ENCODE data around the gene YPEL5. TPM values are rescaled to one million over a fixed set of nuclear protein-coding genes. Genes with fewer than 3 reads are reported as not detected.

Gene YPEL5
- total RNA-seq, 1 donor from 2014 or later = 57.4 TPM

DNA sequence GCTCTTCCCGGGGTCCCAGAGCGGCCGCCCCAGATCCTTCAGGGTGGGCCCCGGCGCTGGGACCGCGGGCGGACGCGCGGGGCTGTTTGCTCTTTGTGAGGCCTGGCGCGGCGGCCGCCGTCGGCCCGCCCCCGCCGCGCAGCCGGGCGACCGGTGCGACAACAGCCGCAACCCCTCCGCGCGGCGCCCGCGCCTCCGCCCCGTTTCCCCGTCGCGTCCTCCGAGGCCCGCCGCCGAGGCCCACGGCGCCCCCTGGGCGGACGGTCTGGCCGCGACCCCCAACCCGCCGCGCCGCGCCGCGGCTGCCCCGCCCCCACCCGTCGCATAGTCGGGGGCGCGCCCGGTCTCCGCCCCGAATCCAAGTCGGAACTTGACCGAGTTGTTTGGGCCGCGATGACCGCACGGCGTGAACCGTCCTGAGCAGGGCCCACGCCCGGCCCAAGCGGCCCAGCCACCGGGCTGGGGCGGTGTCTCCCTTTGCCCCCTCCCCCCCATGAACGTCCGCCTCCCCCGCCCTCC lies 448 bp downstream of the YPEL5 start:
- POLR2A ChIA-PET = interaction anchor here (0.6 to 5.7 kb wide), 25 partner anchors 8 to 1893 kb away, joined by 3 to 59 read pairs (median 5); partner anchors contain the start of genes DPY30, EHD3 and LBH

DNA sequence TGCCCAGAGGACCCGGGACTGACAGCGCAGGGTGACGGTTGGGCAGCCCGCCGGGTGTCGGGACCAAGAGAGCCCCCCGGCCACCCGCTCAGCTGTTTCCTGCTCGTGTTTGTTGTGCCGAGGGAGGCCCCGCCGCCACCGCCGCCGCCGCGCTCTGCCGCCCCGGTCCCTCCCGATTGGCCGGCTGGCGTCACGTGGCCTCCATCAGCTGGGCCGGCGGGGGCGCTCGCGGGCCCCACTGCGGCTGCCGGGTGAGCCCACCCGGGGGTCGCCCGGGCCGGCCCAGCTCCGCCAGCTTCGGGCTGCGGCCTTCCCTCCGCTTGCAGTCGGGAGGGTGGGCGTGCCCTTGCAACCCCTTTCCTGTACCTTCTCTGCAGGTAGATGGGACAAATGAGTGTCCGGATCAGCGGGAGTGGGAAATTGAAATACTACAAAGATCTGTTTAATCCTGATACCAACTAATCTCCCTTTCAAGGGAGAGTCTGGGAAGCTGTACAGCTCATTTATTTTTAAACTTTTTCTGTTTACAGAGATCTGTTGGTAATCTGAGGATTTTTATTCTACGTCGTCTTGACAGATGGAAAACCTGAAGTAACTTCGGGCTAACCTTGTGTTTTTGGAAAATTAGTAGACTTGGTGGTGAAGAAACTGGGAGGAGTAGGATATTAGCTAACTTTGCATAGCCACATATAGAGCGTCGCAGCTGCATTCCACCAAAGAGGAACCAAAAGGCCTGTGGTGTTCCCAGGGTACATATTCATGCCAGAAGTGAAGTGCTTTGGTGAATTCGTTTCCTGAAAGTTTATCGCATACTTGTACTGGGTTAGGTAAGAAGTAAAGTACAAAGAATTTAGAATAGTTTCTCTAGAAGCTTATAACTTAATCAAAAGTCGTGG lies 1.2 kb downstream of the YPEL5 start:
- Mint-ChIP-seq H3K27ac (peak overlapping the region; percentile 80), H3K36me3 (ENCODE audit: low read depth) (peaks cover 37% of the 10 kb centered on the region), H3K9me3 (no peaks in the 10 kb centered on the region), H3K27me3 (no peaks in the 10 kb centered on the region), H3K4me3 (peak overlapping the region; percentile 81), H3K4me1 (peaks cover 58% of the 10 kb centered on the region)
- CTCF ChIA-PET = interaction anchor here (1.0 to 6.6 kb wide), 9 partner anchors 9 to 566 kb away, joined by 3 to 62 read pairs (median 5); no protein-coding TSS in a partner anchor
- TF ChIP-seq, protein P1, sequence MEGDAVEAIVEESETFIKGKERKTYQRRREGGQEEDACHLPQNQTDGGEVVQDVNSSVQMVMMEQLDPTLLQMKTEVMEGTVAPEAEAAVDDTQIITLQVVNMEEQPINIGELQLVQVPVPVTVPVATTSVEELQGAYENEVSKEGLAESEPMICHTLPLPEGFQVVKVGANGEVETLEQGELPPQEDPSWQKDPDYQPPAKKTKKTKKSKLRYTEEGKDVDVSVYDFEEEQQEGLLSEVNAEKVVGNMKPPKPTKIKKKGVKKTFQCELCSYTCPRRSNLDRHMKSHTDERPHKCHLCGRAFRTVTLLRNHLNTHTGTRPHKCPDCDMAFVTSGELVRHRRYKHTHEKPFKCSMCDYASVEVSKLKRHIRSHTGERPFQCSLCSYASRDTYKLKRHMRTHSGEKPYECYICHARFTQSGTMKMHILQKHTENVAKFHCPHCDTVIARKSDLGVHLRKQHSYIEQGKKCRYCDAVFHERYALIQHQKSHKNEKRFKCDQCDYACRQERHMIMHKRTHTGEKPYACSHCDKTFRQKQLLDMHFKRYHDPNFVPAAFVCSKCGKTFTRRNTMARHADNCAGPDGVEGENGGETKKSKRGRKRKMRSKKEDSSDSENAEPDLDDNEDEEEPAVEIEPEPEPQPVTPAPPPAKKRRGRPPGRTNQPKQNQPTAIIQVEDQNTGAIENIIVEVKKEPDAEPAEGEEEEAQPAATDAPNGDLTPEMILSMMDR (IDR thresholded peaks at IDR 0.05) = no peak
- POLR2A ChIA-PET = interaction anchor here (0.7 to 5.7 kb wide), 14 partner anchors 9 to 1813 kb away, joined by 3 to 59 read pairs (median 6); partner anchors contain the start of genes EHD3 and LBH
- ATAC-seq (ENCODE audit: low read depth) = peak; percentile 9
- intact Hi-C loops (cut with micrococcal nuclease) = loop anchor here (1.0 to 10.0 kb wide), 11 partner anchors 9 to 1915 kb away; partner anchors contain the start of genes FOSL2, GALNT14, LCLAT1 and MEMO1
- peak; percentile 85 for DNase-seq

More for the DNA sequence above, 448 bp downstream of the YPEL5 start:
- intact Hi-C loops (cut with micrococcal nuclease) = loop anchor here (1.0 to 10.0 kb wide), 11 partner anchors 8 to 1916 kb away; partner anchors contain the start of genes FOSL2, GALNT14, LCLAT1 and MEMO1
- TF ChIP-seq, protein P1 (IDR thresholded peaks at IDR 0.05) = no peak
- Mint-ChIP-seq H3K9me3 (no peaks in the 10 kb centered on the region), H3K27me3 (no peaks in the 10 kb centered on the region), H3K36me3 (ENCODE audit: low read depth) (peaks cover 31% of the 10 kb centered on the region), H3K4me1 (peaks cover 55% of the 10 kb centered on the region), H3K4me3 (peak overlapping the region; percentile 81), H3K27ac (peak overlapping the region; percentile 35)
- CTCF ChIA-PET = interaction anchor here (1.0 to 6.6 kb wide), 7 partner anchors 8 to 564 kb away, joined by 4 to 62 read pairs (median 6); no protein-coding TSS in a partner anchor
- ATAC-seq (ENCODE audit: low read depth) = no peak
- DNase-seq = no peak

DNA sequence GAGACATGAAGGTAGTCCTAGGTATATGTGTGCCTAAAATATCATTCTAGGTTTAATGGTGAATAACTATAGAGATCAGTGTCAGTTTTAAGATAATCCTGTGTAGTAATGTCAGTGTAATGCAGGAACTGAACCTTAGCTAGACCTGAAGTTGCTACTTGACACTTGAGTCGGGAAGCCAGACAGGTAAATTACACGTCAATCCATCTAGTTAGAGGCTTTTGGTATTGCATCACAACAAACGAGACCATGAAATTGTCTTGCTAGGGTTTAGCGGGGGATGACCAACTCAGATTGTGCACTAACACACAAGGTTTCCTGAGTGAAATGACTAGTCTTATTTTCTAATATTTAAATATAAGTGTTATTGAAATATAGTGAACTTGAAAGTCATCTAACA lies 2.0 kb downstream of the YPEL5 start:
- peak overlapping the region; percentile 80 for H3K27ac Mint-ChIP-seq
- TF ChIP-seq, protein P1 (IDR thresholded peaks at IDR 0.05) = no peak
- peak overlapping the region; percentile 81 for H3K4me3 Mint-ChIP-seq
- no peaks in the 10 kb centered on the region for H3K27me3 Mint-ChIP-seq
- ChIA-PET POLR2A (interaction anchor here (0.5 to 5.7 kb wide), 7 partner anchors 9 to 133 kb away, joined by 3 to 59 read pairs (median 17); partner anchors contain the start of gene LBH), CTCF (interaction anchor here (0.9 to 6.6 kb wide), 6 partner anchors 10 to 565 kb away, joined by 3 to 62 read pairs (median 6); no protein-coding TSS in a partner anchor)
- DNase-seq (no peak), ATAC-seq (ENCODE audit: low read depth) (no peak)
- intact Hi-C loops (cut with micrococcal nuclease) = loop anchor here (5.0 to 10.0 kb wide), 6 partner anchors 986 to 1863 kb away; partner anchors contain the start of genes FOSL2, GALNT14, MEMO1 and PPP1CB
- no peaks in the 10 kb centered on the region for H3K9me3 Mint-ChIP-seq
- peaks cover 45% of the 10 kb centered on the region for H3K36me3 Mint-ChIP-seq (ENCODE audit: low read depth)
- peaks cover 61% of the 10 kb centered on the region for H3K4me1 Mint-ChIP-seq

DNA sequence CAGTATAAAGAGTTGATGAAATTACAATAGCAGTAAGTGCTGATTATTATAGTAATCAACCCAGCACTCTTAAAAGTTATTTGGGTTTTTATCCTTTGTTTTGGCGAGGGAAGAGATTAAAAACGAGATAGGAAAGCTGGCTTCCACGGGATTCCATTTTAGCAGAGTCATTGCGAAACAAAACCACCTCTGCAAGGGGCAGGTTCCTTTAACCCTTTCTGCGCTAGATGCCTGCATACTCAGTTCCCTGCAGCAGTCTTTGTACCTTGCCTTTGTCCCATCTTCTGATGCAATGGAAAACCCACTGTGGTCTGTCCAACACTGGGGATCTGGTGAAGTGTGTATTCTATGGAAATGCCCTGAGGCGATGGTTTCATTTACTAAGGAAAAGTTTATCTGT lies 2.7 kb downstream of the YPEL5 start:
- Mint-ChIP-seq H3K4me3 (peak overlapping the region; percentile 58), H3K4me1 (peaks cover 65% of the 10 kb centered on the region), H3K27me3 (no peaks in the 10 kb centered on the region), H3K27ac (peak overlapping the region; percentile 76), H3K36me3 (ENCODE audit: low read depth) (peaks cover 50% of the 10 kb centered on the region), H3K9me3 (no peaks in the 10 kb centered on the region)
- TF ChIP-seq, protein P1 (IDR thresholded peaks at IDR 0.05) = no peak
- ATAC-seq (ENCODE audit: low read depth) (no peak), DNase-seq (no peak)
- ChIA-PET CTCF (interaction anchor here (0.9 to 6.6 kb wide), 6 partner anchors 11 to 564 kb away, joined by 3 to 62 read pairs (median 4); no protein-coding TSS in a partner anchor), POLR2A (interaction anchor here (0.7 to 5.7 kb wide), 2 partner anchors 9 to 179 kb away, joined by 5 to 34 read pairs; no protein-coding TSS in a partner anchor)
- intact Hi-C loops (cut with micrococcal nuclease) = loop anchor here (5.0 to 10.0 kb wide), 6 partner anchors 985 to 1863 kb away; partner anchors contain the start of genes FOSL2, GALNT14, MEMO1 and PPP1CB
